Left ventricle myocardium superior (tissue), 1 donor: ENCODE data around the gene CRTC3. TPM values are rescaled to one million over a fixed set of nuclear protein-coding genes. Genes with fewer than 3 reads are reported as not detected.
A peak's percentile ranks its signal among the peaks of the same experiment; 100 is the strongest.
"Not testable (repeated sequence)": the region's sequence is repeated elsewhere in the genome, so short reads cannot be mapped to it uniquely, and the experiment has no call there.

Experiments used
- ATAC-seq: fragments of 200-7000 bp; cut with Tn5 transposase; one replicate; pipeline ENCODE4 v1.9.1; 2020; ENCODE audit warnings: mild to moderate bottlenecking, moderate library complexity
- DNase-seq: peaks from one replicate; pipeline ENCODE4 v3.0.0-alpha.2; 2020
- intact Hi-C: fragments of 100-400 bp; cut with micrococcal nuclease; formaldehyde crosslinking; loops from one replicate; pipeline ENCODE4 v1.11.0; 2022
- total RNA-seq: library from RNA; stranded (reverse); fragmentation: NEBNext Ultra II Directional; extraction: Animal tissue kit (Norgen Biotek cat#: 25700); gene quantifications from one replicate; pipeline ENCODE4 v1.2.1, GENCODE V29; 2021
- donor health status: DM: no; HTN: yes; CAD: no; lungs with severe emphysema.

The CRTC3 gene
- total RNA-seq, 1 donor from 2014 or later, result 29.8 TPM

DNA sequence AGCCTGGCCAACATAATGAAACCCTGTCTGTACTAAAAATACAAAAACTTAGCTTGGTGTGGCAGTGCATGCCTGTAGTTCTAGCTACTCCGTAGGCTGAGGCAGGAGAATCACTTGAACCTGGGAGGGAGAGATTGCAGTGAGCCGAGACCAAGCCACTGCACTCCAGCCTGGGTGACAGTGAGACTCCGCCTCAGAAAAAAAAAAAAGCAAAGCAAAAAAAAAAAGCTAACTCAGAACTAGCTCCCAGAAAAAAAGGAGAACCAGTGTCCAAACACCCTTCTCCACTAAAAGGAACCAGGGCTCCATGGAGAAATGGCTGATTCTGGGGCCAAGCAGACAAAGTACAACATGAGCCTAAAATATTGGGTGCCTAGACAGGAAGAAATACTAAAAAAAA, 16.7 kb upstream of the CRTC3 start:
- ATAC-seq, result peak; percentile 50
- DNase-seq, result no peak
- intact Hi-C loops, result no loop called here

DNA sequence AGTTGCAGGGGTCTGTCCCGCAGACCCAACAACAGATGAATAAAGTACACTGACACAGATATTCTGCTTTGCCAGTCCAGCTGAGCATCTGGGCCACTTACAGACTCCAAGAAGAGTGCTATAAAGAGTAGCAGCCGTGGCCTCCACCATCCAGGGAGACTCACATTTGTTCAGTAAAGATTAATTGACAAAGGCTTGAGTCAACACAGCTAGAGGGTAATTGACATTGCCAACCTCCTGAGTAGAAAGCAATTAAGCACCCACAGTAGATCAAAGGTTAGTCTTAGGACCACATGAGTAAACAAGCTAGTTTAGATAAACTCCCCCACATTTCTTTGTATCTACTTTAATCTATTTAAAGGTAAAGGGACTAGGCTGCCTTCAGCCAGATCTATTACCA, 16.3 kb upstream of the CRTC3 start:
- ATAC-seq (no peak), DNase-seq (no peak)
- intact Hi-C loops, result no loop called here

DNA sequence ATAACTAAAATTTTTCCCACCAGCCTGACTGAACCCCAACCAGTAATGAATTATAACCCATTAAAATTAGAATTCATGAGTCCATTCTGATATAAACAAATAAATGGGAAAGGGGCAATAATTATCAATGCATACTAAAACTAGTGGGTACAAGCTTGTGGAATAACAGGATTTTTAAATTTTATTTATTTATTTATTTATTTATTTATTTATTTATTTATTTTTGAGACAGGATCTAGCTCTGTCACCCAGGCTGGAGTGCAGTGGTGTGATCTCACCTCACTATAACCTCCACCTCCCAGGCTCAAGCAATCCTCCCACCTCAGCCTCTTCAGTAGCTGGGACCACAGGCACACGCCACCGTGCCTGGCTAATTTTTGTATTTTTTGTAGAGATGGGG, 15.8 kb upstream of the CRTC3 start:
- ATAC-seq, intact Hi-C loops: not testable (repeated sequence)

DNA sequence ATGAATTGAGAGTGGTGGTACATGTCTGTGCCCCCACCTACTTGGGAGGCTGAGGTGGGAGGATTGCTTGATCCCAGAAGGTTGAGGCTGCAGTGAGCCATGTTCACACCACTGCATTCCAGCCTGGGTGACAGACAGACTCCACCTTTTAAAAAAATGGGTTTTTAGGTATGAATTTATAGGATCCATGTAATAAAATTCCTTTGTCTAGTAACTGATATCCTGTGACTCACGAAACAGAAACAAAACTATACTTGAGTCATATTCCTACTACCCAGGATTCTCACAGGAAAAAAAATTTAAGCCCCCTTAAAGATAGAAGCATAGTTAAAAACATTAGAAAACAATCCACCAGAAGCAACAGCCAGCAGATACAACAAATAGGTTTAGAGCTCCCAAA, 10.0 kb upstream of the CRTC3 start:
- no peak for ATAC-seq
- intact Hi-C loops, result no loop called here

More for the DNA sequence above, 15.8 kb upstream of the CRTC3 start:
- not testable (repeated sequence) for DNase-seq

DNA sequence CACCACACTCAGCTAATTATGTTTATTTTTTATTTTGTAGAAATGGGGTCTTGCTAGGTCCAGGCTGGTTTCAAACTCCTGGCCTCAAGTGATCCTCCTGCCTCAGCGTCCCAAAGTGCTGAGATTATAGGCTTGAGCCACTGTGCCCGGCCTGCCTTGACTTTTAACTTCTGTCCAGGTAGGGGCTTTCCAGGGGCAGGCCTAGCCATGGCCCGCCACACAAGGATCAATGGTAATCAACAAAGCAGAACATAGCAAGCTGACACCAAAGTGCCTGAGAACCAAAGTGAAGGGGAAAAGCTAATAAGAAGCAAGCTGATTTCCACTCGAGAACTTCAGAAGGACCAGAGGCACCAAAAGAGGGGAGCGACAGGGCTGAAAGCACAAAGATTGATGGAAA, 9.4 kb upstream of the CRTC3 start:
- intact Hi-C loops, result no loop called here
- DNase-seq (no peak), ATAC-seq (no peak)

More for the DNA sequence above, 10.0 kb upstream of the CRTC3 start:
- no peak for DNase-seq

DNA sequence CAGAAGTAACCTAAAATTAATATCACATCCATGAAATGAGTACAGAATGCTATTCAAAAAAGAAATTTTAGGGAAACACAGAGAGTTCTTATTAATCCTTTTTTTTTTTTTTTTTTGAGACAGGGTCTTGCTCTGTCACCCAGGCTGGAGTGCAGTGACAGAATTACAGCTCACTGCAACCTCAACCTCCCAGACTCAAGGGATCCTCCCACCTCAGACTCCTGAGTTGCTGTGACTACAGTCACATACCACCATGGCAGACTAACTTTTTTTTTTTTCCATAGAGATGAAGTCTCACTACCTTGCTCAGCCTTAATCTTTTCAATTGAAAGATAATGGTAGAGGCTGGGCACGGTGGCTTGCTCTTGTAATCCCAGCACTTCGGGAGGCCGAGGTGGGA, 6.3 kb upstream of the CRTC3 start:
- no peak for ATAC-seq
- intact Hi-C loops, result no loop called here
- DNase-seq, result no peak

DNA sequence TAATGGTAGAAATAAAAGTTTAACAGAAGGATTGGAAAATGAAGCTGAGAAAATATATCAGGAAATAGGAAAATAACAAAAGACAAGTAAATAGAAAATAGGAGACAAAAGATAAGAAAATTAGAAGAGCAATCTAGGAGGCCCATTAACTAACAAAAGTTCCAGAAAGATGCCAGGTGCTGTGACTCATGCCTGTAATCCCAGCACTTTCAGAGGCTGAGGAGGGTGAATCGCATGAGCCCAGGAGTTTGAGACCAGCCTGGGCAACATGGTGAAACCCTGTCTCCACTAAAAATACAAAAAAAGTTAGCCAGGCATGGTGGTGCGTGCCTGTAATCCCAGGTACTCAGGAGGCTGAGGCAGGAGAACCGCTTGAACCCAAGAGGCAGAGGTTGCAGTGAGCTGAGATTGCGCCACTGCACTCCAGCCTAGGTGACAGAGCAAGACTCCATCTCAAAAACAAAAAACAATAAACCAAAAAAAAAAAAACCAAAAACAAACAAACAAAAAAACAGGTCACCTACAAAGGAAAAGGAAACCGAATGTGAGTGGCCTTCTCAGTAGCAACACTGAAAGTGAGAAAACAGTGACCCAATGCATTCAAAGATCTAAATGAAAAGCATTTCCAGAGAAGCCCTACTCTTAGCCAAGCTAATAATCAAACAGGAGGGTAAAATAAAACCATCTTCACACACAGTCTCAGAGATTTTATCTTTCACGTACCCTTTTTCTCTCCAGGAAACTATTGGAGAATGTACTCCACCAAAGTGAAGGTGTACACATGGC, 5.5 kb upstream of the CRTC3 start:
- ATAC-seq, intact Hi-C loops, DNase-seq: not testable (repeated sequence)

DNA sequence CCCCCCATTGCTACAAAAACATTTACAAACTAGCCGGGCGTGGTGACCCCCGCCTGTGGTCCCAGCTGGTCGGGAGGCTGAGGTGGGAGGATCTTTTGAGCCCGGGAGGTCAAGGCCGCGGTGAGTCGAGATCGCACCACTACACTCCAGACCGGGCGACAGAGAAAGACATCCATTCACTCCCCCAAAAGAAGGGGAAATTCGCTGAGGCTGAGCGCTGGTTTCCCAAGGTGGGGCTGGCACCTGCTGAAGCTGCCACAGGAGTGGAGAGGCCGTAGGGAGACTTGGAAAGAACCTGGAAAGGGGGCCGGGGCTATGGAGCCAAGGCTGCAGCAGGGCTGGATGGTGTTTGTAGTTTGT, 732 bp upstream of the CRTC3 start:
- intact Hi-C loops, result no loop called here
- ATAC-seq (no peak), DNase-seq (no peak)

DNA sequence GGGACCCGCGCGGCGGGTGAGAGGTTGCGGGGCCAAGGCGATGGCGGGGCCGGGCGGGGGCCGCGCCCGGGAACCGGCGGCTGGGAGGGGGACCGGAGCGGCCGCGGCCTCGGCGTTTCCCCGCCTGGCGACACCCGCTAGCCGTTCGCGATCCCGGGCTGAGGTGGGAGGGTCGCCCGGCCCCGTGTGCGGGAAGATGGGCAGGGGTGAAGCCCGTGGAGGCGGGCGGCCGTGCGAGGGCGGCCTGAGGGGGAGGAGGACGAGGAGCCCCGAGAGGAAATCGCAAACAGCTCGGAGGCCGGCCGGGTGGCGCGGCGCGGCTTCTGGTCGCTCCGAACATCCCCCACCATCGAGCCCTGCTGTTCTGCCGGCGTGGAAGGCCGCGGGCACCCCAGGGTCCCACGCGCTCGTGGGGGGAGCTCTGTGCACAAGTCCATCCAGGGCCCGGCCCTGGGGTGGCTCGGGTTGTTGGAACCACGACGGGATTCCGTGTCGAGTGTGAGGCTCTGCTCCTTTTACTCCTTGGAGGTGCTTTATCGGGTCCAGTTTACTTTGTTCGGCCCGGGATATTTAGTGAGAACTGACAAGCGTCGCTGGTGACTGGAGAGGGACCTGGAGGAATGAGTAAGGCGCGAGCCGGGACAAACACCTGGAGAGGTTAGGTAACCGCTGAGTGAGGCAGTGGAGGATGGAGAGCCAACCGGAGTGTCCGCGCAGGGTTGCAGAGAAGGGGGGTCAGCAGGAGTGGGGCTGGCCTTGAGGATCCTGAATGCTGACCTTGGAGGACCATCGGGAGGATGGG, 728 bp downstream of the CRTC3 start:
- ATAC-seq, result peak; percentile 49
- DNase-seq, result peak; percentile 72
- intact Hi-C loops, result loop anchor here (10.0 kb wide), 1 partner anchor 64 kb away; no protein-coding TSS in a partner anchor

DNA sequence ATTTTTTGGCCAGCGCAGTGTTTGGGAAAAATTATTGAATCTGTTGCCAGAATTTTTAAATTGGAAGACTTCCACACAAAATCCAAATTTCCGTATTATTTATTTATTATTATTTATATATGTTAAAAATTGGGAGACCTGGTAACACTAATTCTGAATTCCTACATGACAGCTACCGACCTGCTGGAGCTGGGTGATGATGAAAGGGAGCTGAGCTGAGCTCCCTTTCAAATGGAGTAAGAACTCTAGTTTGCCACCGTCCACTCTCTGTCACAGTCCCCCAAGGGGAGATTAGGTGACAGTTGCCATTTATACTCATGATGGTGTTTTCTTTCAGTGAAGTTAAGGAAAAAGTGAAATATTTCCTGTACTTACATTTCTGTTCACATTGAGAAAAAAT, 1.4 kb downstream of the CRTC3 start:
- intact Hi-C loops, result loop anchor here (10.0 kb wide), 1 partner anchor 64 kb away; no protein-coding TSS in a partner anchor
- DNase-seq (no peak), ATAC-seq (no peak)

DNA sequence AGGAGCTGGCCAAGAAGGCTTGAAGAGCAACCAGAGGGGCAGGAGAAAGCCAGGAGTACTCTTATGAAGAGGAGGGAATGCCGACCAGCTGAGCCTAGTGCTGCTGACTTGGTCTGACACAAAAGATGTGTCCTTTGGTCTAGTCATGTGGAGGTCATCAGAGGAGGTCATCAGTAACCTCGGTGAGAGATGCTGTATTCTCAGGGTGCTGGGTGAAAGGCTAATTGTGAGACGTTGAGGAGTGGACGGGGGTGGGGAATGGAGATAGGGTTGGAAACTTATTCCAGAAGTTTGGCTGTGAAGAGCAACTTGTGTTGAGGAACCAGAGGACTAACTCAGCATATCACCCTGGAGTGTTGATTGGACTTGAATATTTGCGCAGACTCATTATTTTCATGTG, 5.5 kb downstream of the CRTC3 start:
- intact Hi-C loops, result loop anchor here (10.0 kb wide), 1 partner anchor 60 kb away; no protein-coding TSS in a partner anchor
- DNase-seq, result no peak
- no peak for ATAC-seq

DNA sequence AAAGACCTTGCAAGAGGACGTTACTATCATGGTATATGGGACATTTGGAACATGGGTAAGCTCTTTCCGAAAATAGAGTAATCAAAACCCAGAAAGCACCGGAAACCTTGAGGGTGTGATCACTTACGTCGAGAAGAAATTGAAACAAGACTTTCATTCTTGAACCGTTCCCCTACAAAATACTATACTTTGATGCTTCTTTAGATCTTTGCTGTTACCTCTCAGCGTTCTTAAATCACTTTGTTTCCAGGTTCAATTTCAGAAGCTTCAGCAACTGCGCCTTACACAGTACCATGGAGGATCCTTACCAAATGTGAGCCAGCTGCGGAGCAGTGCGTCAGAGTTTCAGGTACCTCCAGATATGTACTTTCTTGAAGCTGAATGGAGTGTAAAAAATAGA, 10.1 kb downstream of the CRTC3 start:
- ATAC-seq (no peak), DNase-seq (no peak)
- intact Hi-C loops, result loop anchor here (10.0 kb wide), 1 partner anchor 55 kb away; no protein-coding TSS in a partner anchor

DNA sequence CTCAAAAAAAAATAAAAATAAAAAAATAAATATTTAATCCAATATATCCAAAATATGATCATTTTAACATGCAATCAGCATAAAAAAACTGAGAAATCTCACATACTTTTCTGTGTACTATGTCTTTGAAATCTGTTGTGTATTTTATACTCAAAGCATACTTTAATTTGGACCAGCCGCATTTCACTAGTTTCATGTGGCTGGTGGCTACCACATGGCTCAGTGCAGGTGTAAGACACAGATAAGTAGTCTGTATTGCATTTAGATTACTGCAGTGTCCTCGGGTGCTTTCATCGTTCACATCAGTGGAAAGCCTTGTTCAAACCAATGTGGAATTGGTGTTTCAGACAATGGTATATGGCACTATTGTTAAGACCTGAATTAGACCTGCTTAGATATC, 11.0 kb downstream of the CRTC3 start:
- no peak for DNase-seq
- intact Hi-C loops, result no loop called here
- ATAC-seq, result no peak

DNA sequence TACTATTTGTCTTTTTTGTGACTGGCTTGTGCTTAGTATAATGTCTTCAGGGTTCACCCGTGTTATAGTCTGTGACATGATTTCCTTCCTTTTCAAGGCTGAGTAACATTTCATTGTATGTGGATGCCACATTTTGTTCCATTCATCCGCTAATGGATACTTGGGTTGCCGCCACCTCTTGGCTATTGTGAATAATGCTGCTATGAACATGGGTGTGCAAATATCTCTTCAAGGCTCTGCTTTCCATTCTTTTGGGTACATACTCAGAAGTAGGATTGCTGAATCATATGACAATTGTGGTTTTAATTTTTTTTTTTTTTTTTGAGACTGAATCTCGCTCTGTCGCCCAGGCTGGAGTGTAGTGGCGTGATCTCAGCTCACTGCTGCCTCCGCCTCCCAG, 15.4 kb downstream of the CRTC3 start:
- DNase-seq (no peak), ATAC-seq (no peak)
- intact Hi-C loops, result no loop called here

DNA sequence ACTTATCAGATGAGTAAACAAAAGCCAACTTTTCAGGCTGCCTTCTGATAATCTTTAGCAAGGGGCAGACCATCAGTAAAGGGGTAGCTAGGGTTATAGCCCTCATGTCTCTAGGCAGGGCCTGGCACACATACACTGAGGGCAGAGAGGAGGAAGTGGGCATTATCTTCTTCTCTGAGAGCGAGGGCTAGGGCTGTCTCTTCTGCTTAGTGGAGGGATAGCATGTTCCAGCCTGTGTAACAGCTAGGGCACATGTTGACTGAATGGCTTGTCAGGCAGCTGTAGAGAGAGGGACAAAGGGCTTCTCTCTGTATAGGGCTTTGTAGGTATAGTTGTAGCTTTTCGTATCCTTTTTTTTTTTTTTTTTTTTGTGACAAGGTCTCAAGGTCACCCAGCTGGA, 17.8 kb downstream of the CRTC3 start:
- intact Hi-C loops, result no loop called here
- ATAC-seq, result peak; percentile 69

DNA sequence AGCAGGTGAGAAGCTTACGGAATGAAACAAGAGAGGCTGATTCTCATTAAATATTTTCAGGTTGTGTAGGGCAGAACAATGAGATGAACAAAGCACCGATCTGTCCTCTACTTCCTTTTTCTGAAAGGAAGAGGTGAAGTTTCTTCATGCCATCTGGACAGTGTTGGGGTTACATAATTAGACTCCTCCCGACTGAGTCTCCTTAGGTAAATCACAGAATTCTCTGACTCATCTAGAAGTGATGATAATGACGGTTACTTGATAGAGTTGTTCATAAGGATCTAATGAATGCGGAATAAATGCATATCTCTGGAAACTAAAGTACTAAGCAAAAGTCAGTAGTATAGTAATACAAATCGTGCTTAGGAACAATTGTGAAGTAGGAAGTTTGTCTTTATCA, 21.2 kb downstream of the CRTC3 start:
- no peak for DNase-seq
- ATAC-seq, result no peak
- intact Hi-C loops, result no loop called here

More for the DNA sequence above, 17.8 kb downstream of the CRTC3 start:
- no peak for DNase-seq

DNA sequence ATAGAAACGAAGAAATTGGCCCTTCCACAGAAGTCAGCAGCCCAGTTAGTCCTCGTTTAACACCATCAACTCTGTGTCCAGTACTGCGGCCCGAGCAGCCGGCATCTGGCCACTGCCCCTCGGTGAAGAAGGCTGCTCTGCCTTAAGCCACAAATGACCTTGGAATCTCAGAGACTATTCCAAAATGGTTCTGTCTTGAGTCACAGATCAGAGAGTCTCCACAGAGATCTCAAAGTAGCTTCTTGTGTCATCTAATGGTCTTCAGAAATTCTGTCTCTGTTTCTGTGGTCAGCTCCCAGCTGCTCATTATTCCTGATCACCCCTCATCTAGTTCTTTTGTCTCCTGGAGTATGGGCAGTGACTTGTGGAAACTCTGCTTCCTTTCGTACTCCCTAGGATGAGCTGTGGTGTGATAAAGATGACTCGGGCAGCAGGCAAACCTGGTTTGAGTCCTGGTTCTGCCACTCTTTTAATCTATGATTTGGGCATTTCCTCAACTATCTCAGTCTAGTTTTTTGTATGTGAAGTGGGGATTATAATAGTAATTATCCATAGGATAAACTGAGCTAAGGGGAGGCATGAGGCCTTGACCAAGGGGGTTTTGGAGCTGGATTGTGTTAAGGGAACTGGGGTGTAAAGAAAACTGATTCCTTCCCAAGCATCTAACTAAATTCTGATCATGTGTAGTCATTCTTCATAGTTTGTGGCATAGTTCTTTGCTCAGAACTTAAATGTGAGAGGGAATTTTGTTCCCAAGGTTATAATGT, 22.6 kb downstream of the CRTC3 start:
- DNase-seq (no peak), ATAC-seq (peak; percentile 22)
- intact Hi-C loops, result no loop called here

DNA sequence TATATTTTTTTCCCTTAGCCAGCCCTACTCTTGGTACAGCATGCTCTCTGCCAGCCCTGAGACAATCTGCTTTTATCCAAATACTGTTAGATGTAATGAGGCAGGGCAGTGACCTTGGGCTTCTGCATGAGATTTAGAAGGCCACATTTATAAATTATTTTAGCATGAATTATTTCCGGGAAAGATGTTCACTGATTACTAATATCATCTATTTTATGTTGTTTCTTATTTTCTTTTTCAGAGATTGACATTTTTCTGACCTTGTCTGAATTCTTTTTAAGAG, 23.1 kb downstream of the CRTC3 start:
- intact Hi-C loops, result no loop called here
- DNase-seq (no peak), ATAC-seq (peak; percentile 27)

DNA sequence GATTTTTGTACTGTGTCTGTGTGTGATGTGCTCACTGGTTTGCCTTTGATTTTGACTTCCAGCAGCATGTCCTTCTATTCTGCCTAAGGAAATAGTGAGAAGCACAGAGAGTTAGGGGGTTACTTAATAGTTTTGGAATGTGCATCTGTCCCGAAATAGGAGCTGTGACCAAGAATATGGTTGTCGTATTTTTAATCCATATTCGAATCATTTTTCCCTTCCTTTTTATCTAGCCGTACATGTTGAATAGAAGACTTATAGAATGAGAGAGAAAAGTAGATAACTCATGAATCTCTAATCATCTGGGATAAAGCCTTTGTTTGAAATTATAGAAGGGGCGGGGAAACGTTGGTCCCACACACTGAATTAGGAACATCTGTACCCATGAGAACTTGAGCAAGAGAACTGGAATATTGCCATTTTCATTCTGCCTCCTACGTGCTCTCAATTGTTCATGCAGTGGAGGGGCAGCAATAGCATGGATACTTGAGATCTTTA, 23.6 kb downstream of the CRTC3 start:
- intact Hi-C loops, result no loop called here
- ATAC-seq (peak; percentile 61), DNase-seq (no peak)
